Neuron (in vitro differentiated cells): ENCODE data around the gene ALKBH5.

Experiments used
- H2AFZ ChIP-seq: one replicate; pipeline ENCODE4 v1.6.1; 2013; ENCODE audit warnings: low read depth, mild to moderate bottlenecking, inconsistent platforms, low read length, moderate library complexity
- H3K27me3 ChIP-seq: one replicate; pipeline ENCODE4 v1.6.1; 2013; ENCODE audit warnings: low read length; ENCODE audit not compliant: insufficient read depth
- H3K36me3 ChIP-seq: one replicate; pipeline ENCODE4 v1.6.1; 2013; ENCODE audit warnings: low read length; ENCODE audit not compliant: insufficient read depth
- H3K4me1 ChIP-seq: one replicate; pipeline ENCODE4 v1.6.1; 2013; ENCODE audit warnings: low read length; ENCODE audit not compliant: insufficient read depth
- H3K4me3 ChIP-seq: 2 replicates; pipeline ENCODE4 v1.5.1; 2013; ENCODE audit warnings: mild to moderate bottlenecking, low read length, moderate library complexity
- H3K9me3 ChIP-seq: one replicate; pipeline ENCODE4 v1.6.1; 2013; ENCODE audit warnings: low read length

ALKBH5 gene

GRCh38 chr17:18161207-18162145 is 22.2 kb upstream of the ALKBH5 start:
- no peak overlapping the region for H3K4me3 ChIP-seq

GRCh38 chr17:18163547-18163946 is 20.1 kb upstream of the ALKBH5 start:
- H3K4me3 ChIP-seq, result no peak overlapping the region
- H2AFZ ChIP-seq, result no peak overlapping the region
- H3K4me1 ChIP-seq, result peaks cover 12% of the 10 kb centered on the region
- H3K36me3 ChIP-seq, result no peaks in the 10 kb centered on the region
- H3K9me3 ChIP-seq, result no peaks in the 10 kb centered on the region
- no peaks in the 10 kb centered on the region for H3K27me3 ChIP-seq

More at GRCh38 chr17:18161207-18162145, 22.2 kb upstream of the ALKBH5 start:
- Histone ChIP-seq H2AFZ (no peak overlapping the region), H3K4me1 (peaks cover 12% of the 10 kb centered on the region), H3K36me3 (no peaks in the 10 kb centered on the region), H3K9me3 (no peaks in the 10 kb centered on the region), H3K27me3 (no peaks in the 10 kb centered on the region)

GRCh38 chr17:18166894-18167293 is 16.7 kb upstream of the ALKBH5 start:
- peaks cover 3% of the 10 kb centered on the region for H3K4me1 ChIP-seq
- H3K4me3 ChIP-seq, result no peak overlapping the region

GRCh38 chr17:18167421-18167820 is 16.2 kb upstream of the ALKBH5 start:
- Histone ChIP-seq H3K36me3 (no peaks in the 10 kb centered on the region), H3K9me3 (no peaks in the 10 kb centered on the region)

More at GRCh38 chr17:18166894-18167293, 16.7 kb upstream of the ALKBH5 start:
- Histone ChIP-seq H3K27me3 (peaks cover 3% of the 10 kb centered on the region), H2AFZ (no peak overlapping the region), H3K36me3 (no peaks in the 10 kb centered on the region), H3K9me3 (no peaks in the 10 kb centered on the region)

GRCh38 chr17:18172531-18173278 is 10.9 kb upstream of the ALKBH5 start:
- Histone ChIP-seq H3K4me3 (no peak overlapping the region), H3K4me1 (peaks cover 6% of the 10 kb centered on the region), H3K36me3 (no peaks in the 10 kb centered on the region), H2AFZ (no peak overlapping the region), H3K27me3 (peaks cover 6% of the 10 kb centered on the region), H3K9me3 (no peaks in the 10 kb centered on the region)

More at GRCh38 chr17:18167421-18167820, 16.2 kb upstream of the ALKBH5 start:
- Histone ChIP-seq H3K4me1 (no peaks in the 10 kb centered on the region), H2AFZ (no peak overlapping the region), H3K27me3 (peaks cover 6% of the 10 kb centered on the region), H3K4me3 (no peak overlapping the region)

GRCh38 chr17:18173740-18174139 is 9.9 kb upstream of the ALKBH5 start:
- peaks cover 6% of the 10 kb centered on the region for H3K27me3 ChIP-seq
- peaks cover 12% of the 10 kb centered on the region for H3K4me1 ChIP-seq
- no peak overlapping the region for H2AFZ ChIP-seq
- H3K9me3 ChIP-seq, result no peaks in the 10 kb centered on the region
- H3K4me3 ChIP-seq, result no peak overlapping the region
- H3K36me3 ChIP-seq, result no peaks in the 10 kb centered on the region

- Histone ChIP-seq H3K4me1 (peaks cover 16% of the 10 kb centered on the region), H2AFZ (no peak overlapping the region), H3K4me3 (no peak overlapping the region), H3K9me3 (no peaks in the 10 kb centered on the region), H3K36me3 (no peaks in the 10 kb centered on the region), H3K27me3 (peaks cover 6% of the 10 kb centered on the region)
Measured at GRCh38 chr17:18176176-18176575, 7.5 kb upstream of the ALKBH5 start.

GRCh38 chr17:18177133-18177532 is 6.5 kb upstream of the ALKBH5 start:
- no peaks in the 10 kb centered on the region for H3K36me3 ChIP-seq
- H3K4me3 ChIP-seq, result no peak overlapping the region
- H3K9me3 ChIP-seq, result no peaks in the 10 kb centered on the region
- H2AFZ ChIP-seq, result no peak overlapping the region
- peaks cover 18% of the 10 kb centered on the region for H3K4me1 ChIP-seq
- peaks cover under 1% of the 10 kb centered on the region for H3K27me3 ChIP-seq

- Histone ChIP-seq H3K27me3 (no peaks in the 10 kb centered on the region), H3K9me3 (no peaks in the 10 kb centered on the region), H3K4me3 (no peak overlapping the region), H3K4me1 (peaks cover 22% of the 10 kb centered on the region), H3K36me3 (no peaks in the 10 kb centered on the region), H2AFZ (no peak overlapping the region)
Measured at GRCh38 chr17:18177722-18178121, 5.9 kb upstream of the ALKBH5 start.

GRCh38 chr17:18179196-18179595 is 4.4 kb upstream of the ALKBH5 start:
- Histone ChIP-seq H3K27me3 (no peaks in the 10 kb centered on the region), H3K9me3 (no peaks in the 10 kb centered on the region), H2AFZ (no peak overlapping the region), H3K36me3 (no peaks in the 10 kb centered on the region), H3K4me1 (peaks cover 22% of the 10 kb centered on the region), H3K4me3 (no peak overlapping the region)

GRCh38 chr17:18179804-18180203 is 3.8 kb upstream of the ALKBH5 start:
- H3K36me3 ChIP-seq, result no peaks in the 10 kb centered on the region
- H2AFZ ChIP-seq, result no peak overlapping the region
- H3K4me3 ChIP-seq, result no peak overlapping the region
- H3K4me1 ChIP-seq, result peaks cover 28% of the 10 kb centered on the region
- no peaks in the 10 kb centered on the region for H3K27me3 ChIP-seq
- no peaks in the 10 kb centered on the region for H3K9me3 ChIP-seq

GRCh38 chr17:18181358-18181757 is 2.3 kb upstream of the ALKBH5 start:
- H3K4me3 ChIP-seq, result no peak overlapping the region

More at GRCh38 chr17:18181358-18181757, 2.3 kb upstream of the ALKBH5 start:
- no peak overlapping the region for H2AFZ ChIP-seq
- no peaks in the 10 kb centered on the region for H3K27me3 ChIP-seq
- no peaks in the 10 kb centered on the region for H3K36me3 ChIP-seq
- H3K4me1 ChIP-seq, result peaks cover 43% of the 10 kb centered on the region
- no peaks in the 10 kb centered on the region for H3K9me3 ChIP-seq
